Mucosa of descending colon (tissue), 3 donors: ENCODE measurements around the gene NPIPA1. TPM values are rescaled to one million over a fixed set of nuclear protein-coding genes. Genes with fewer than 3 reads are reported as not detected.
A peak's percentile ranks its signal among the peaks of the same experiment; 100 is the strongest.
"Not testable (repeated sequence)": the region's sequence is repeated elsewhere in the genome, so short reads cannot be mapped to it uniquely, and the experiment has no call there.

Source experiments
- ATAC-seq: fragments of 200-7000 bp; cut with Tn5 transposase; one replicate; pipeline ENCODE4 v1.9.1; 2020; ENCODE audit warnings: mild to moderate bottlenecking, moderate library complexity
- DNase-seq, 3 donors: peaks; one replicate each; pipeline ENCODE4 v3.0.0-alpha.2; 2020
- H3K36me3 ChIP-seq: fragments of 200-600 bp; one replicate; pipeline ENCODE4 v1.8.0; 2021; ENCODE audit warnings: low read depth, mild to moderate bottlenecking
- H3K4me1 ChIP-seq: fragments of 200-600 bp; one replicate; pipeline ENCODE4 v1.8.0; 2021; ENCODE audit warnings: low read depth, mild to moderate bottlenecking
- H3K4me3 ChIP-seq: fragments of 200-600 bp; one replicate; pipeline ENCODE4 v1.8.0; 2021; ENCODE audit warnings: mild to moderate bottlenecking
- H3K9me3 ChIP-seq: fragments of 200-600 bp; one replicate; pipeline ENCODE4 v1.8.0; 2021; ENCODE audit warnings: mild to moderate bottlenecking
- intact Hi-C, 2 donors: fragments of 100-400 bp; cut with DNase I in 1 of 2; cut with micrococcal nuclease in 1 of 2; formaldehyde crosslinking; loops; one replicate each; pipeline versions ENCODE4 v1.11.0 to v1.11.1; 2022; cut with DNase I, micrococcal nuclease
- total RNA-seq, 3 donors: library from RNA; stranded (reverse); fragmentation: NEBNext Ultra II Directional in 2 of 3; extraction: Animal tissue kit (Norgen Biotek cat#: 25700) in 2 of 3; gene quantifications; one replicate each; pipeline versions ENCODE4 v1.2.1 to v1.2.4, GENCODE V29; 2021 to 2023
- donor health status: DM: no; HTN: no; CAD: no; lungs with moderate emphysema.
- donor health status: DM: no; HTN: no; CAD: no.
- donor health status: DM: no; HTN: yes; CAD: no.

NPIPA1 gene
- total RNA-seq, 3 donors from 2014 or later, result 61.6 to 149 (median 96.3) TPM

GRCh38 chr16:14922285-14922684 is 15.0 kb upstream of the NPIPA1 start:
- H3K9me3 ChIP-seq, H3K36me3 ChIP-seq, H3K4me3 ChIP-seq, H3K4me1 ChIP-seq, ATAC-seq, intact Hi-C loops: not testable (repeated sequence)
- peak in 1 of 3 donors; percentile 24 for DNase-seq

- H3K9me3 ChIP-seq, intact Hi-C loops, ATAC-seq, H3K4me3 ChIP-seq, H3K36me3 ChIP-seq, H3K4me1 ChIP-seq: not testable (repeated sequence)
- DNase-seq, result peak in 2 of 3 donors; percentile 28 to 37
Observed at GRCh38 chr16:14922968-14923367, 14.3 kb upstream of the NPIPA1 start.

- H3K4me3 ChIP-seq, intact Hi-C loops, H3K36me3 ChIP-seq, H3K9me3 ChIP-seq, H3K4me1 ChIP-seq: not testable (repeated sequence)
- ATAC-seq (peak; percentile 49), DNase-seq (peak; percentile 35 to 72 (median 51))
Observed at GRCh38 chr16:14923394-14924088, 13.7 kb upstream of the NPIPA1 start.

GRCh38 chr16:14924359-14924758 is 12.9 kb upstream of the NPIPA1 start:
- ATAC-seq, H3K9me3 ChIP-seq, intact Hi-C loops, H3K4me3 ChIP-seq, H3K36me3 ChIP-seq, H3K4me1 ChIP-seq, DNase-seq: not testable (repeated sequence)

- ATAC-seq, H3K36me3 ChIP-seq, H3K4me3 ChIP-seq, H3K4me1 ChIP-seq, intact Hi-C loops, H3K9me3 ChIP-seq, DNase-seq: not testable (repeated sequence)
Observed at GRCh38 chr16:14924982-14925381, 12.3 kb upstream of the NPIPA1 start.

- intact Hi-C loops, H3K9me3 ChIP-seq, H3K4me3 ChIP-seq, H3K4me1 ChIP-seq, H3K36me3 ChIP-seq: not testable (repeated sequence)
- peak; percentile 45 for ATAC-seq
- DNase-seq, result peak in 2 of 3 donors; percentile 35 to 56
Observed at GRCh38 chr16:14928064-14928714, 9.1 kb upstream of the NPIPA1 start.

GRCh38 chr16:14929176-14929575 is 8.1 kb upstream of the NPIPA1 start:
- intact Hi-C loops, DNase-seq, ATAC-seq, H3K4me1 ChIP-seq, H3K4me3 ChIP-seq, H3K9me3 ChIP-seq, H3K36me3 ChIP-seq: not testable (repeated sequence)

- ATAC-seq, intact Hi-C loops, H3K36me3 ChIP-seq, H3K9me3 ChIP-seq, H3K4me1 ChIP-seq, H3K4me3 ChIP-seq, DNase-seq: not testable (repeated sequence)
Observed at GRCh38 chr16:14930246-14930645, 7.0 kb upstream of the NPIPA1 start.

- H3K9me3 ChIP-seq, ATAC-seq, H3K4me1 ChIP-seq, H3K4me3 ChIP-seq, H3K36me3 ChIP-seq, DNase-seq, intact Hi-C loops: not testable (repeated sequence)
Observed at GRCh38 chr16:14930971-14931370, 6.3 kb upstream of the NPIPA1 start.

- H3K36me3 ChIP-seq, ATAC-seq, H3K9me3 ChIP-seq, H3K4me1 ChIP-seq, intact Hi-C loops, H3K4me3 ChIP-seq: not testable (repeated sequence)
- peak in 2 of 3 donors; percentile 20 to 26 for DNase-seq
Observed at GRCh38 chr16:14932581-14933375, 4.5 kb upstream of the NPIPA1 start.

GRCh38 chr16:14937994-14938393 is 751 bp downstream of the NPIPA1 start:
- H3K4me3 ChIP-seq, intact Hi-C loops: not testable (repeated sequence)
- DNase-seq, result peak in 1 of 3 donors; percentile 39

GRCh38 chr16:14942686-14943085 is 5.4 kb downstream of the NPIPA1 start:
- H3K4me1 ChIP-seq, H3K4me3 ChIP-seq, H3K36me3 ChIP-seq, DNase-seq, ATAC-seq, intact Hi-C loops, H3K9me3 ChIP-seq: not testable (repeated sequence)

More at GRCh38 chr16:14937994-14938393, 751 bp downstream of the NPIPA1 start:
- not testable (repeated sequence) for H3K4me1 ChIP-seq, H3K36me3 ChIP-seq, H3K9me3 ChIP-seq, ATAC-seq
